ENCODE results near the gene PBRM1. TPM values are rescaled to one million over a fixed set of nuclear protein-coding genes. Genes with fewer than 3 reads are reported as not detected.

PBRM1 gene
- polyA plus RNA-seq, 1 donor (not counting 4 experiments of a cell fraction or from before 2014, with no cell fraction given), result 26.0 TPM

DNA sequence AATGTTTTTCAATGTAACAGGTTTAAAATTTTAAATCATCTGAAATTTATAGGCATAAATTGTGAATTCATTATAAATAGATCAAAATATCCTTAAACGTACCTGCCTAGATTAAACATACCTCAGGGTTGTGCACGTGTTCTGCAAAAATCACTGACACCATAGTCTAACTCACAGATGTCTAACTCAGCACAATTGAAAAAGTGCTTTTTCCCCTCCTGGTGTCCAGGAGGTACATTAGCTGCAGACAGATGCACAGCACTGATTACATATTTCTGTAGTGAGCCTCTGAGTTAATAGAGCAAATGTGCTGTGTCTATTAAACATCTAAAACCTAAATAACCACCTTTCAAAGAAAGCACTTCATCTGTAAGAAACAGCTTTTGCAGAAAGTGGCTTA lies 138.6 kb downstream of the PBRM1 start:
- Histone ChIP-seq H2AFZ (ENCODE audit: control insufficient read depth, low read length) (no peak overlapping the region), H3K9me1 (ENCODE audit: control insufficient read depth, extremely low read depth, insufficient read depth, low read length) (no peaks in the 10 kb centered on the region), H3K27ac (ENCODE audit: control insufficient read depth, insufficient read depth, low read length) (no peak overlapping the region), H3K4me3 (ENCODE audit: control insufficient read depth in 2 of 3, extremely low read depth in 1 of 3, insufficient read depth in 2 of 3, low read depth in 1 of 3, low read length in 3 of 3) (no peak overlapping the region), H3K9me3 (ENCODE audit: control insufficient read depth, low read depth, low read length) (no peaks in the 10 kb centered on the region), H3K9ac (ENCODE audit: control insufficient read depth, extremely low read depth, insufficient read depth, low read length) (no peak overlapping the region), H3K36me3 (ENCODE audit: control insufficient read depth in 2 of 2, extremely low read depth in 1 of 2, insufficient read depth in 2 of 2, low read length in 2 of 2) (peaks cover 9 to 22% of the 10 kb centered on the region in 2 experiments), H3K4me2 (ENCODE audit: control insufficient read depth, extremely low read depth, insufficient read depth, low read depth, low read length) (no peak overlapping the region), H4K20me1 (ENCODE audit: control insufficient read depth, extremely low read depth, insufficient read depth, low read length) (no peaks in the 10 kb centered on the region), H3K79me2 (ENCODE audit: control insufficient read depth, insufficient read depth, low read length) (no peaks in the 10 kb centered on the region), H3K4me1 (ENCODE audit: control insufficient read depth, extremely low read depth, insufficient read depth, low read length) (no peaks in the 10 kb centered on the region), H3K27me3 (ENCODE audit: control insufficient read depth, extremely low read depth, insufficient read depth, low read length) (no peaks in the 10 kb centered on the region)
- no peak for DNase-seq (ENCODE audit: low read depth, low spot score)
- dilution Hi-C loops (cut with MboI; ENCODE audit: extremely low pct_ligation_motif_present, low sequenced_read_pairs), result no loop called here
- no peak for TF ChIP-seq EZH2 (IDR thresholded peaks at IDR 0.05; ENCODE audit: low read length)
- TF ChIP-seq, protein P1, sequence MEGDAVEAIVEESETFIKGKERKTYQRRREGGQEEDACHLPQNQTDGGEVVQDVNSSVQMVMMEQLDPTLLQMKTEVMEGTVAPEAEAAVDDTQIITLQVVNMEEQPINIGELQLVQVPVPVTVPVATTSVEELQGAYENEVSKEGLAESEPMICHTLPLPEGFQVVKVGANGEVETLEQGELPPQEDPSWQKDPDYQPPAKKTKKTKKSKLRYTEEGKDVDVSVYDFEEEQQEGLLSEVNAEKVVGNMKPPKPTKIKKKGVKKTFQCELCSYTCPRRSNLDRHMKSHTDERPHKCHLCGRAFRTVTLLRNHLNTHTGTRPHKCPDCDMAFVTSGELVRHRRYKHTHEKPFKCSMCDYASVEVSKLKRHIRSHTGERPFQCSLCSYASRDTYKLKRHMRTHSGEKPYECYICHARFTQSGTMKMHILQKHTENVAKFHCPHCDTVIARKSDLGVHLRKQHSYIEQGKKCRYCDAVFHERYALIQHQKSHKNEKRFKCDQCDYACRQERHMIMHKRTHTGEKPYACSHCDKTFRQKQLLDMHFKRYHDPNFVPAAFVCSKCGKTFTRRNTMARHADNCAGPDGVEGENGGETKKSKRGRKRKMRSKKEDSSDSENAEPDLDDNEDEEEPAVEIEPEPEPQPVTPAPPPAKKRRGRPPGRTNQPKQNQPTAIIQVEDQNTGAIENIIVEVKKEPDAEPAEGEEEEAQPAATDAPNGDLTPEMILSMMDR (optimal IDR thresholded peaks at IDR 0.05 in 1 of 3, IDR thresholded peaks at IDR 0.05 in 1 of 3, conservative IDR thresholded peaks at IDR 0.05 in 1 of 3; ENCODE audit: extremely low read depth in 1 of 3, insufficient read depth in 2 of 3, low read length in 3 of 3), result no peak
- FAIRE-seq, result no peak

DNA sequence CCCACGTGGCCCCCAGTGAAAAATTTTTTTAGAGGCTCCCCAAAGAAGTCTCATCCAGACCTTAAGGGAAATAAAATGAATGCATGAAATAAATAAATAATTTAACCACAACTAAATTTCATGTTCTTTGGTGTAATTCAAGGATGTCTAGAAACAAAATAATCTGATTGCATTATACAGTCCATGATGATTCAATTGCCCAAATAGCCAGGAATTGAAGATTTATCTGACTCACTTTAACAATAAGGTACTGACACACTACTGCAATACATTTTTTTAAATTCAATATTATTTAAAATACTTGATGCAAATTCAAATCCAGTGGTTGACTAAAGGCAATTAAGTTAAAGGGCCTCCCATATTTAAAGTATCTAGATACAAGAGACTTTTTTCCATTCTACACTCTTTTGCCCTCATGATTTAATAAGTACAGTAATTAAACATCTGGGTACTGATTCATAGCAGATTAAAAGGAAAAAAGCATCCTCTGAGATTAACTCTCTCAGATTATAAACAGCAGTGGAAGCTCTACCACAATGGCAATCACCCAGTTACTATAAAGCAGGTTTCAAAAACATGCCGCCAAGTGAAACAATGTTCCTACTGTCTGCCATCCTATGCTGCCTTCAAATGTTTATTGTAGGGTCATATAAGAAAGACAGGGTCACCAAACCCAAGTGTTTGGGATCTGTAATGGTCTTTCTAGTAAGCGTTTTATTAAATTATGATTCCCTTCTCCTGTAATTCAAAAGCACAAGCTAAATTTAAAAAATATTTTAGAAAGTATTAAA lies 139.4 kb downstream of the PBRM1 start:
- H2AFZ ChIP-seq (ENCODE audit: control insufficient read depth, low read length), result no peak overlapping the region
- H3K27ac ChIP-seq (ENCODE audit: control insufficient read depth, insufficient read depth, low read length), result peak overlapping the region; percentile 13
- H3K4me1 ChIP-seq (ENCODE audit: control insufficient read depth, extremely low read depth, insufficient read depth, low read length), result no peaks in the 10 kb centered on the region
- no peak overlapping the region for H3K4me2 ChIP-seq (ENCODE audit: control insufficient read depth, extremely low read depth, insufficient read depth, low read depth, low read length)
- FAIRE-seq (no peak), DNase-seq (ENCODE audit: low read depth, low spot score) (no peak)
- no peaks in the 10 kb centered on the region for H3K9me3 ChIP-seq (ENCODE audit: control insufficient read depth, low read depth, low read length)
- H3K36me3 ChIP-seq (ENCODE audit: control insufficient read depth in 2 of 2, extremely low read depth in 1 of 2, insufficient read depth in 2 of 2, low read length in 2 of 2), result peaks cover 11 to 27% of the 10 kb centered on the region in 2 experiments
- no peaks in the 10 kb centered on the region for H4K20me1 ChIP-seq (ENCODE audit: control insufficient read depth, extremely low read depth, insufficient read depth, low read length)
- TF ChIP-seq, protein P1 (optimal IDR thresholded peaks at IDR 0.05 in 1 of 3, IDR thresholded peaks at IDR 0.05 in 1 of 3, conservative IDR thresholded peaks at IDR 0.05 in 1 of 3; ENCODE audit: extremely low read depth in 1 of 3, insufficient read depth in 2 of 3, low read length in 3 of 3), result no peak
- TF ChIP-seq EZH2 (IDR thresholded peaks at IDR 0.05; ENCODE audit: low read length), result no peak
- H3K9ac ChIP-seq (ENCODE audit: control insufficient read depth, extremely low read depth, insufficient read depth, low read length), result no peak overlapping the region
- no peaks in the 10 kb centered on the region for H3K27me3 ChIP-seq (ENCODE audit: control insufficient read depth, extremely low read depth, insufficient read depth, low read length)
- dilution Hi-C loops (cut with MboI; ENCODE audit: extremely low pct_ligation_motif_present, low sequenced_read_pairs), result no loop called here
- peaks cover 3% of the 10 kb centered on the region for H3K79me2 ChIP-seq (ENCODE audit: control insufficient read depth, insufficient read depth, low read length)
- no peak overlapping the region for H3K4me3 ChIP-seq (ENCODE audit: control insufficient read depth in 2 of 3, extremely low read depth in 1 of 3, insufficient read depth in 2 of 3, low read depth in 1 of 3, low read length in 3 of 3)
- H3K9me1 ChIP-seq (ENCODE audit: control insufficient read depth, extremely low read depth, insufficient read depth, low read length), result no peaks in the 10 kb centered on the region

Measured in keratinocyte (primary cell).